Ishikawa (cell line): Measurements from ENCODE around the gene CCDC88C.

Source experiments
- CEBPB ChIP-seq: IDR thresholded peaks from 2 replicates; pipeline ENCODE4 v1.6.1; 2012
- CREB1 ChIP-seq: IDR thresholded peaks from 2 replicates; pipeline ENCODE4 v1.6.1; 2012; ENCODE audit warnings: low read depth
- EGR1 ChIP-seq: IDR thresholded peaks from 2 replicates; pipeline ENCODE4 v1.6.1; 2012
- EP300 ChIP-seq: IDR thresholded peaks from 2 replicates; pipeline ENCODE4 v1.6.1; 2012; ENCODE audit warnings: borderline replicate concordance
- FOXM1 ChIP-seq: IDR thresholded peaks from 2 replicates; pipeline ENCODE4 v1.6.1; 2012; ENCODE audit warnings: low read depth, borderline replicate concordance
- NFIC ChIP-seq: IDR thresholded peaks from 2 replicates; pipeline ENCODE4 v1.6.1; 2012
- RAD21 ChIP-seq: IDR thresholded peaks from 2 replicates; pipeline ENCODE4 v1.6.1; 2012; ENCODE audit warnings: low read depth
- TAF1 ChIP-seq: IDR thresholded peaks from 2 replicates; pipeline ENCODE4 v1.6.1; 2012; ENCODE audit warnings: low read depth, mild to moderate bottlenecking
- YY1 ChIP-seq: IDR thresholded peaks from 2 replicates; pipeline ENCODE4 v1.6.1; 2012; ENCODE audit warnings: low read depth
- TF ChIP-seq, protein P1 (sequence below): IDR thresholded peaks from 2 replicates; pipeline ENCODE4 v1.6.1; 2012
- TF ChIP-seq, protein P2 (sequence below): IDR thresholded peaks from 2 replicates; pipeline ENCODE4 v1.6.1; 2012; ENCODE audit warnings: low read depth, mild to moderate bottlenecking

DNA sequence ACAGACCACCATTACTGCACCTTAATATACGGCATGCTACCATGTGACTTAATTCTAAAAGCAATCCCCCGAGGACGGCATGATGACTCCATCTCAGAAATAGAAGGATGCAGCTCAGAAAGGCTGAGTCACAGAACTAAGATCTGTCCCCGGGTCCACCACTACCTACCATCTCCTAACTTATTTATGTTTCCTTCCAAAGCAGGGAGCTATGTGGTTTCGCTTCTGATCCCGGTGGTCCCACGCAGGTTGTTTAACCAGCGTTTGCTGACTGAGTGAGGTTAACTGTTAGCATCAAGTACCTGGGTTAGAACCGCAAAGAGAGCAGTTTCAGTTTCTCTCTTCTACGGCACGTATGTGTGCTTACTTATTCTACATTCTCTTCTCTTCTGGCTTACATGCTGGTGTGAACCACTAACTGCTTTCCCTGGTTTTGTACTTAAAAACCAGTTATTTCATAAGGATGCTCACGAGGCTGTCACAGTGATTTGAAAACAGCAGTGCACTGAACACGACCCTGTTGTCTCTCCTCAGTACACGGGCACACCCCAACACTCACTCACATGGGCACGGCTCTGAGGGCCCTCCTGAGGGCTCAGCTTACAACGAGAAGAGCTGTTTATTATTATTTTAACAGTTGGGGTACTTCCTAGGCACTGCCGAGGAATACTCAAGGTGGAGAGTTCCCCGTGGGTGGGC lies 66.7 kb downstream of the CCDC88C start:
- TF ChIP-seq EGR1 (no peak), RAD21 (no peak), YY1 (no peak), CEBPB (no peak), EP300 (no peak), FOXM1 (no peak), TAF1 (no peak), NFIC (no peak), CREB1 (no peak)
- TF ChIP-seq, protein P1, sequence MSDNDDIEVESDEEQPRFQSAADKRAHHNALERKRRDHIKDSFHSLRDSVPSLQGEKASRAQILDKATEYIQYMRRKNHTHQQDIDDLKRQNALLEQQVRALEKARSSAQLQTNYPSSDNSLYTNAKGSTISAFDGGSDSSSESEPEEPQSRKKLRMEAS: no peak
- TF ChIP-seq, protein P2, sequence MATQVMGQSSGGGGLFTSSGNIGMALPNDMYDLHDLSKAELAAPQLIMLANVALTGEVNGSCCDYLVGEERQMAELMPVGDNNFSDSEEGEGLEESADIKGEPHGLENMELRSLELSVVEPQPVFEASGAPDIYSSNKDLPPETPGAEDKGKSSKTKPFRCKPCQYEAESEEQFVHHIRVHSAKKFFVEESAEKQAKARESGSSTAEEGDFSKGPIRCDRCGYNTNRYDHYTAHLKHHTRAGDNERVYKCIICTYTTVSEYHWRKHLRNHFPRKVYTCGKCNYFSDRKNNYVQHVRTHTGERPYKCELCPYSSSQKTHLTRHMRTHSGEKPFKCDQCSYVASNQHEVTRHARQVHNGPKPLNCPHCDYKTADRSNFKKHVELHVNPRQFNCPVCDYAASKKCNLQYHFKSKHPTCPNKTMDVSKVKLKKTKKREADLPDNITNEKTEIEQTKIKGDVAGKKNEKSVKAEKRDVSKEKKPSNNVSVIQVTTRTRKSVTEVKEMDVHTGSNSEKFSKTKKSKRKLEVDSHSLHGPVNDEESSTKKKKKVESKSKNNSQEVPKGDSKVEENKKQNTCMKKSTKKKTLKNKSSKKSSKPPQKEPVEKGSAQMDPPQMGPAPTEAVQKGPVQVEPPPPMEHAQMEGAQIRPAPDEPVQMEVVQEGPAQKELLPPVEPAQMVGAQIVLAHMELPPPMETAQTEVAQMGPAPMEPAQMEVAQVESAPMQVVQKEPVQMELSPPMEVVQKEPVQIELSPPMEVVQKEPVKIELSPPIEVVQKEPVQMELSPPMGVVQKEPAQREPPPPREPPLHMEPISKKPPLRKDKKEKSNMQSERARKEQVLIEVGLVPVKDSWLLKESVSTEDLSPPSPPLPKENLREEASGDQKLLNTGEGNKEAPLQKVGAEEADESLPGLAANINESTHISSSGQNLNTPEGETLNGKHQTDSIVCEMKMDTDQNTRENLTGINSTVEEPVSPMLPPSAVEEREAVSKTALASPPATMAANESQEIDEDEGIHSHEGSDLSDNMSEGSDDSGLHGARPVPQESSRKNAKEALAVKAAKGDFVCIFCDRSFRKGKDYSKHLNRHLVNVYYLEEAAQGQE: no peak
